ENCODE measurements around the gene ITGAV.

ITGAV gene

GRCh38 chr2:186725783-186726182 is 135.9 kb downstream of the ITGAV start:
- TF ChIP-seq TAF1 (IDR thresholded peaks at IDR 0.05; ENCODE audit: borderline replicate concordance, low read depth, low read length), result no peak
- no peak for TF ChIP-seq POLR2AphosphoS5 (IDR thresholded peaks at IDR 0.05; ENCODE audit: low read depth, low read length)
- no peak for TF ChIP-seq POLR2A (IDR thresholded peaks at IDR 0.05; ENCODE audit: low read depth, low read length)
- FAIRE-seq (no peak), DNase-seq (ENCODE audit: insufficient read length) (no peak)

GRCh38 chr2:186726938-186727337 is 137.1 kb downstream of the ITGAV start:
- TF ChIP-seq POLR2AphosphoS5 (IDR thresholded peaks at IDR 0.05; ENCODE audit: low read depth, low read length) (no peak), TAF1 (IDR thresholded peaks at IDR 0.05; ENCODE audit: borderline replicate concordance, low read depth, low read length) (no peak), POLR2A (IDR thresholded peaks at IDR 0.05; ENCODE audit: low read depth, low read length) (no peak)
- DNase-seq (ENCODE audit: insufficient read length), result no peak
- peak; percentile 73 for FAIRE-seq

GRCh38 chr2:186728631-186729030 is 138.8 kb downstream of the ITGAV start:
- TF ChIP-seq TAF1 (IDR thresholded peaks at IDR 0.05; ENCODE audit: borderline replicate concordance, low read depth, low read length) (no peak), POLR2A (IDR thresholded peaks at IDR 0.05; ENCODE audit: low read depth, low read length) (no peak), POLR2AphosphoS5 (IDR thresholded peaks at IDR 0.05; ENCODE audit: low read depth, low read length) (no peak)
- FAIRE-seq (no peak), DNase-seq (ENCODE audit: insufficient read length) (no peak)
